CD14-positive monocyte (primary cell): Measurements from ENCODE around the gene UGT2A2. TPM values are rescaled to one million over a fixed set of nuclear protein-coding genes. Genes with fewer than 3 reads are reported as not detected.

Experiments used
- DNase-seq, 3 donors: peaks; one replicate each; pipeline ENCODE4 v3.0.0-alpha.2; 2011 to 2022
- H2AFZ ChIP-seq: 2 replicates; pipeline ENCODE4 v1.6.0; 2012; ENCODE audit warnings: mild to moderate bottlenecking, low read depth, low read length, inconsistent platforms; ENCODE audit not compliant: insufficient read depth, poor library complexity, severe bottlenecking
- H3K27ac ChIP-seq, 2 donors: 1 replicate in 1 of 2; 2 replicates in 1 of 2; pipeline ENCODE4 v1.5.1; 2012 to 2013; ENCODE audit warnings: low read length in 2 of 2, control low read depth in 1 of 2, inconsistent platforms in 1 of 2, low read depth in 1 of 2, mild to moderate bottlenecking in 1 of 2
- H3K27me3 ChIP-seq, 2 donors: one replicate each; pipeline versions ENCODE4 v1.6.0 to v1.6.1; 2011 to 2013; ENCODE audit warnings: low read length in 2 of 2; ENCODE audit not compliant: control insufficient read depth in 2 of 2, insufficient read depth in 2 of 2
- H3K36me3 ChIP-seq, 2 donors: replicated peaks in 1 of 2; 1 replicate in 1 of 2; 2 replicates in 1 of 2; pipeline versions ENCODE4 v1.5.1 to v1.6.1; 2012 to 2013; ENCODE audit warnings: low read length in 2 of 2, control low read depth in 1 of 2, inconsistent platforms in 1 of 2, mild to moderate bottlenecking in 1 of 2; ENCODE audit not compliant: insufficient read depth in 2 of 2, control insufficient read depth in 1 of 2
- H3K4me1 ChIP-seq, 2 donors: 1 replicate in 1 of 2; 2 replicates in 1 of 2; pipeline versions ENCODE4 v1.5.1 to v1.6.1; 2012 to 2013; ENCODE audit warnings: low read length in 2 of 2, control low read depth in 1 of 2, inconsistent platforms in 1 of 2, mild to moderate bottlenecking in 1 of 2, moderate library complexity in 1 of 2; ENCODE audit not compliant: insufficient read depth in 2 of 2, control insufficient read depth in 1 of 2
- H3K4me2 ChIP-seq: replicated peaks from 2 replicates; pipeline ENCODE3; 2012; ENCODE audit warnings: low read length, moderate library complexity, mild to moderate bottlenecking; ENCODE audit not compliant: poor library complexity, severe bottlenecking; ENCODE audit errors: extremely low read depth
- H3K4me3 ChIP-seq, 3 experiments: fragments of 200-600 bp in 1 of 3; sonication (generic) in 1 of 3; replicated peaks in 1 of 3; 1 replicate in 2 of 3; 2 replicates in 1 of 3; pipeline ENCODE4 v1.5.1; 2011 to 2013; ENCODE audit warnings: low read length in 3 of 3, mild to moderate bottlenecking in 3 of 3, control low read depth in 2 of 3, low read depth in 2 of 3, inconsistent platforms in 1 of 3, moderate library complexity in 1 of 3
- H3K79me2 ChIP-seq: 2 replicates; pipeline ENCODE4 v1.6.0; 2012; ENCODE audit warnings: mild to moderate bottlenecking, control low read depth, inconsistent platforms, low read length, moderate library complexity; ENCODE audit not compliant: insufficient read depth
- H3K9ac ChIP-seq: 2 replicates; pipeline ENCODE4 v1.6.0; 2017; ENCODE audit warnings: low read length, mild to moderate bottlenecking; ENCODE audit not compliant: insufficient read depth, poor library complexity, severe bottlenecking
- H3K9me3 ChIP-seq, 2 donors: replicated peaks in 1 of 2; 1 replicate in 1 of 2; 2 replicates in 1 of 2; pipeline versions ENCODE4 v1.5.1 to v1.6.1; 2012 to 2013; ENCODE audit warnings: low read length in 2 of 2, control low read depth in 1 of 2; ENCODE audit not compliant: control insufficient read depth in 1 of 2, insufficient read depth in 1 of 2
- H4K20me1 ChIP-seq: 2 replicates; pipeline ENCODE4 v1.6.0; 2012; ENCODE audit warnings: mild to moderate bottlenecking, low read length, control low read depth, moderate library complexity; ENCODE audit not compliant: insufficient read depth
- H3K27ac Mint-ChIP-seq, 7 donors: one replicate each; pipeline ENCODE4 v1.8.0; 2020; ENCODE audit warnings: mild to moderate bottlenecking in 7 of 7, mixed read lengths in 7 of 7, moderate library complexity in 6 of 7, inconsistent platforms in 2 of 7
- H3K27me3 Mint-ChIP-seq, 3 donors: one replicate each; pipeline ENCODE4 v1.8.0; 2021 to 2022; ENCODE audit warnings: low read depth in 3 of 3, mild to moderate bottlenecking in 3 of 3, mixed read lengths in 3 of 3, moderate library complexity in 3 of 3, inconsistent platforms in 1 of 3
- H3K36me3 Mint-ChIP-seq, 2 donors: one replicate each; pipeline ENCODE4 v1.8.0; 2020; ENCODE audit warnings: mixed read lengths in 2 of 2, inconsistent platforms in 1 of 2, mild to moderate bottlenecking in 1 of 2
- H3K4me1 Mint-ChIP-seq: one replicate; pipeline ENCODE4 v1.8.0; 2020; ENCODE audit warnings: mild to moderate bottlenecking, mixed read lengths
- H3K4me3 Mint-ChIP-seq, 2 donors: one replicate each; pipeline ENCODE4 v1.8.0; 2020; ENCODE audit warnings: mild to moderate bottlenecking in 2 of 2, mixed read lengths in 2 of 2, moderate library complexity in 1 of 2
- H3K9me3 Mint-ChIP-seq, 7 donors: one replicate each; pipeline ENCODE4 v1.8.0; 2020 to 2022; ENCODE audit warnings: mixed read lengths in 7 of 7, mild to moderate bottlenecking in 6 of 7, moderate library complexity in 6 of 7, inconsistent platforms in 2 of 7
- WGBS: methylation state at CpG from one replicate; pipeline ENCODE4 v1.1.5; 2013; ENCODE audit warnings: missing lambda C conversion rate; ENCODE audit not compliant: insufficient coverage; 5-methylcytosine and 5-hydroxymethylcytosine counted together
- intact Hi-C, 2 donors: fragments of 100-400 bp; cut with micrococcal nuclease; formaldehyde crosslinking; loops; one replicate each; pipeline versions ENCODE4 v1.15.0 to v1.15.1; 2023
- polyA plus RNA-seq, 3 donors: library from polyadenylated mRNA; depleted of rRNA in 1 of 3; unstranded in 2 of 3; stranded (reverse) in 1 of 3; fragments of 300-500 nt in 2 of 3; fragments of >200 nt in 1 of 3; fragmentation: Illumina TruSeq in 2 of 3; gene quantifications; 1 replicate in 2 of 3; 2 replicates in 1 of 3; pipeline ENCODE4 v1.2.3, GENCODE V29; 2012 to 2021
- TF ChIP-seq, protein P1 (sequence below): fragments of 200-600 bp; IDR thresholded peaks from one replicate; pipeline ENCODE4 v1.8.0; 2022; ENCODE audit warnings: antibody characterized with exemption, mild to moderate bottlenecking

The UGT2A2 gene
- polyA plus RNA-seq, 3 donors: not detected

GRCh38 chr4:69658133-69658532 lies 18.7 kb upstream of the UGT2A2 start:
- Histone ChIP-seq H3K4me2 (no peak overlapping the region), H3K79me2 (no peaks in the 10 kb centered on the region), H3K9me3 (peaks cover 0 to 8% of the 10 kb centered on the region in 2 donors), H3K27me3 (no peaks in the 10 kb centered on the region), H3K9ac (no peak overlapping the region), H3K36me3 (no peaks in the 10 kb centered on the region), H2AFZ (no peak overlapping the region), H3K27ac (no peak overlapping the region), H3K4me3 (no peak overlapping the region), H3K4me1 (no peaks in the 10 kb centered on the region), H4K20me1 (no peaks in the 10 kb centered on the region)
- Mint-ChIP-seq H3K27me3 (peaks cover 0 to under 1% (median 0%) of the 10 kb centered on the region in 3 donors), H3K27ac (no peak overlapping the region), H3K4me3 (no peak overlapping the region), H3K4me1 (no peaks in the 10 kb centered on the region), H3K36me3 (no peaks in the 10 kb centered on the region), H3K9me3 (peaks cover 0 to 9% (median 4%) of the 10 kb centered on the region in 7 donors)
- TF ChIP-seq, protein P1, sequence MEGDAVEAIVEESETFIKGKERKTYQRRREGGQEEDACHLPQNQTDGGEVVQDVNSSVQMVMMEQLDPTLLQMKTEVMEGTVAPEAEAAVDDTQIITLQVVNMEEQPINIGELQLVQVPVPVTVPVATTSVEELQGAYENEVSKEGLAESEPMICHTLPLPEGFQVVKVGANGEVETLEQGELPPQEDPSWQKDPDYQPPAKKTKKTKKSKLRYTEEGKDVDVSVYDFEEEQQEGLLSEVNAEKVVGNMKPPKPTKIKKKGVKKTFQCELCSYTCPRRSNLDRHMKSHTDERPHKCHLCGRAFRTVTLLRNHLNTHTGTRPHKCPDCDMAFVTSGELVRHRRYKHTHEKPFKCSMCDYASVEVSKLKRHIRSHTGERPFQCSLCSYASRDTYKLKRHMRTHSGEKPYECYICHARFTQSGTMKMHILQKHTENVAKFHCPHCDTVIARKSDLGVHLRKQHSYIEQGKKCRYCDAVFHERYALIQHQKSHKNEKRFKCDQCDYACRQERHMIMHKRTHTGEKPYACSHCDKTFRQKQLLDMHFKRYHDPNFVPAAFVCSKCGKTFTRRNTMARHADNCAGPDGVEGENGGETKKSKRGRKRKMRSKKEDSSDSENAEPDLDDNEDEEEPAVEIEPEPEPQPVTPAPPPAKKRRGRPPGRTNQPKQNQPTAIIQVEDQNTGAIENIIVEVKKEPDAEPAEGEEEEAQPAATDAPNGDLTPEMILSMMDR: no peak
- DNase-seq: no peak
- 96% methylated on average over 11 of the region's 12 CpGs for WGBS
- intact Hi-C loops: no loop called here

DNA sequence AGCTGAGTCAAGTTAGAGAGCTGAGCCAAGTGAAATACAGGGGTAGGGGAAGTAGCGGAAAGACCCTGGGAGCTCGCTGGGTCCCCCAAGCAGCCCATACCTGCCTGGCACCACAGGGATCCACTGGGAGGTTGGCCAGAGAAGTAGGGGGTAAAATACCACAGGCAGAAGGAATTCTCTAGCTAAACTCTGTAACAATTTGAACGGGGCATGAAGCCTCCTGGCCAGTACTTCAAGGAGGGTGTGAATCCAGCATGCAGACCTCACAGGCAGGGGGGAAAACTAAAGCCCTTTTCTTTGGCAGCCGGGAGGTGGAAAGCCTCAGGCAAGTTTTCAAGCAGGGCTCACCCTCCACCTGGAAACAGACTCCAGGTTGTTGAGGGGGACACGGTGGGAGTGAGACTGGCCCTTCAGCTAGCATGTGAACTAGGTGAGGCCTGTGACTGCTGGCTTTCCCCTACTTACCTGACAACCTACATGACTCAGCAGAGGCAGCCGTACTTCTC lies 17.3 kb upstream of the UGT2A2 start:
- H3K27ac Mint-ChIP-seq: no peak overlapping the region
- peaks cover 0 to 8% of the 10 kb centered on the region in 2 donors for H3K9me3 ChIP-seq
- H3K36me3 Mint-ChIP-seq: no peaks in the 10 kb centered on the region
- intact Hi-C loops: no loop called here
- no peaks in the 10 kb centered on the region for H3K36me3 ChIP-seq
- no peak overlapping the region for H3K4me3 ChIP-seq
- H4K20me1 ChIP-seq: no peaks in the 10 kb centered on the region
- H3K4me1 ChIP-seq: no peaks in the 10 kb centered on the region
- H3K9me3 Mint-ChIP-seq: peaks cover 0 to 6% (median 4%) of the 10 kb centered on the region in 7 donors
- TF ChIP-seq, protein P1: no peak
- H3K27ac ChIP-seq: no peak overlapping the region
- WGBS: 68% methylated on average over 4 of the region's 6 CpGs
- H3K27me3 ChIP-seq: no peaks in the 10 kb centered on the region
- no peaks in the 10 kb centered on the region for H3K4me1 Mint-ChIP-seq
- H3K4me3 Mint-ChIP-seq: no peak overlapping the region
- no peak overlapping the region for H3K4me2 ChIP-seq
- DNase-seq: no peak
- H2AFZ ChIP-seq: no peak overlapping the region
- H3K79me2 ChIP-seq: no peaks in the 10 kb centered on the region
- no peak overlapping the region for H3K9ac ChIP-seq
- peaks cover 0 to 2% (median 0%) of the 10 kb centered on the region in 3 donors for H3K27me3 Mint-ChIP-seq
